ENCODE measurements around the gene HES4. TPM values are rescaled to one million over a fixed set of nuclear protein-coding genes. Genes with fewer than 3 reads are reported as not detected.

HES4 gene
- total and polyA plus RNA-seq, 2 of the 13 experiments (the other 11 are each of a cell fraction or from before 2014, with no cell fraction given) = 8.8 to 10.6 TPM

- TF ChIP-seq ZFP37 (CRISPR knock-in tag; IDR thresholded peaks at IDR 0.05; ENCODE audit: borderline replicate concordance) (no peak), ZNF296 (CRISPR knock-in tag; conservative IDR thresholded peaks at IDR 0.05) (no peak), TSC22D2 (CRISPR knock-in tag; IDR thresholded peaks at IDR 0.05; ENCODE audit: borderline replicate concordance) (no peak), ZNF607 (CRISPR knock-in tag; IDR thresholded peaks at IDR 0.05; ENCODE audit: borderline replicate concordance) (no peak), HDAC2 (CRISPR knock-in tag; IDR thresholded peaks at IDR 0.05) (no peak), ZFP41 (CRISPR knock-in tag; IDR thresholded peaks at IDR 0.05; ENCODE audit: borderline replicate concordance) (no peak), SNAPC5 (CRISPR knock-in tag; IDR thresholded peaks at IDR 0.05; ENCODE audit: borderline replicate concordance) (no peak), ZNF282 (IDR thresholded peaks at IDR 0.05; ENCODE audit: partially characterized antibody) (no peak), ZNF616 (CRISPR knock-in tag; IDR thresholded peaks at IDR 0.05; ENCODE audit: low read depth) (no peak), ATF1 (CRISPR knock-in tag; IDR thresholded peaks at IDR 0.05) (no peak), ASH2L (IDR thresholded peaks at IDR 0.05; ENCODE audit: insufficient read length, low read depth, low read length) (no peak), ZMYM2 (CRISPR knock-in tag; IDR thresholded peaks at IDR 0.05) (no peak), ZNF329 (CRISPR knock-in tag; IDR thresholded peaks at IDR 0.05; ENCODE audit: low read depth) (no peak), FOSL2 (CRISPR knock-in tag; IDR thresholded peaks at IDR 0.05) (0 out of 2 replicates have a peak, but pooled peaks have one; percentile 18), ZNF782 (CRISPR knock-in tag; IDR thresholded peaks at IDR 0.05; ENCODE audit: borderline replicate concordance) (no peak), GFI1 (CRISPR knock-in tag; IDR thresholded peaks at IDR 0.05; ENCODE audit: borderline replicate concordance) (no peak), SIX4 (CRISPR knock-in tag; IDR thresholded peaks at IDR 0.05) (no peak), ZFP36 (IDR thresholded peaks at IDR 0.05; ENCODE audit: borderline replicate concordance, low read depth, low read length, partially characterized antibody) (no peak), ZNF788 (CRISPR knock-in tag; IDR thresholded peaks at IDR 0.05; ENCODE audit: borderline replicate concordance) (no peak), RXRA (CRISPR knock-in tag; IDR thresholded peaks at IDR 0.05) (no peak), ZNF335 (CRISPR knock-in tag; IDR thresholded peaks at IDR 0.05) (0 out of 2 replicates have a peak, but pooled peaks have one; percentile 34), WIZ (CRISPR knock-in tag; IDR thresholded peaks at IDR 0.05) (no peak), ZNF354B (CRISPR knock-in tag; IDR thresholded peaks at IDR 0.05) (no peak), EEA1 (CRISPR knock-in tag; IDR thresholded peaks at IDR 0.05; ENCODE audit: borderline replicate concordance) (no peak), ZNF768 (CRISPR knock-in tag; IDR thresholded peaks at IDR 0.05) (no peak), TERF1 (CRISPR knock-in tag; IDR thresholded peaks at IDR 0.05) (no peak), ZHX1 (CRISPR knock-in tag; IDR thresholded peaks at IDR 0.05; ENCODE audit: low read depth) (no peak), ZSCAN21 (CRISPR knock-in tag; IDR thresholded peaks at IDR 0.05; ENCODE audit: borderline replicate concordance) (no peak)
These were observed 23.8 kb downstream of the HES4 start (continued) for GRCh38 chr1:975896-976683.

All from HepG2 (cell line).